Measurements from ENCODE around the gene LRRC32.
"Not testable (repeated sequence)": the region's sequence is repeated elsewhere in the genome, so short reads cannot be mapped to it uniquely, and the experiment has no call there.

The LRRC32 gene

GRCh38 chr11:76644591-76644990 is 26.0 kb downstream of the LRRC32 start:
- DNase-seq, result no peak

GRCh38 chr11:76643711-76644110 is 26.8 kb downstream of the LRRC32 start:
- DNase-seq, result not testable (repeated sequence)

DNA sequence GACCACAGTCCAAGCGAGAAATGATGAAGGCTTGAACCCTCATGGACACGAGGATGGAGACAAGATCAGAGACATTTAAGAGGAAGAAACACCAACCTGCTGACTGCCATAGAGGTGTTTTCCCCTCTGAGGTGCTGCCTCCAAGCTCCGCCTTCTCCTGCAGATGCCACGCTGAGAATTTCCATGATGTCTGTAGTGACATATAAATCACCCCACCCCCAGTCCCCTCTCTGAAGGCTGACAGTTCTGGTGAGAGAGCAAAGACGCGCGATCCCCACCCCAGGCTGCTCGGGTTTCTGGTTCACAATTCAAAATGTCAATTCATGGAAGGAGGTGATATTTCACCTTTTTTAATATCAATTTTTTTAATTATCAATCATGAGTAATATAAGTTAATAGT is 28.2 kb downstream of the LRRC32 start:
- DNase-seq, result peak in 2 of 4 experiments; percentile 22 to 36

- no peak for DNase-seq
Measured at GRCh38 chr11:76641905-76642304, 28.6 kb downstream of the LRRC32 start.

GRCh38 chr11:76640501-76640900 is 30.0 kb downstream of the LRRC32 start:
- DNase-seq, result no peak

GRCh38 chr11:76639621-76640020 is 30.9 kb downstream of the LRRC32 start:
- no peak for DNase-seq

DNA sequence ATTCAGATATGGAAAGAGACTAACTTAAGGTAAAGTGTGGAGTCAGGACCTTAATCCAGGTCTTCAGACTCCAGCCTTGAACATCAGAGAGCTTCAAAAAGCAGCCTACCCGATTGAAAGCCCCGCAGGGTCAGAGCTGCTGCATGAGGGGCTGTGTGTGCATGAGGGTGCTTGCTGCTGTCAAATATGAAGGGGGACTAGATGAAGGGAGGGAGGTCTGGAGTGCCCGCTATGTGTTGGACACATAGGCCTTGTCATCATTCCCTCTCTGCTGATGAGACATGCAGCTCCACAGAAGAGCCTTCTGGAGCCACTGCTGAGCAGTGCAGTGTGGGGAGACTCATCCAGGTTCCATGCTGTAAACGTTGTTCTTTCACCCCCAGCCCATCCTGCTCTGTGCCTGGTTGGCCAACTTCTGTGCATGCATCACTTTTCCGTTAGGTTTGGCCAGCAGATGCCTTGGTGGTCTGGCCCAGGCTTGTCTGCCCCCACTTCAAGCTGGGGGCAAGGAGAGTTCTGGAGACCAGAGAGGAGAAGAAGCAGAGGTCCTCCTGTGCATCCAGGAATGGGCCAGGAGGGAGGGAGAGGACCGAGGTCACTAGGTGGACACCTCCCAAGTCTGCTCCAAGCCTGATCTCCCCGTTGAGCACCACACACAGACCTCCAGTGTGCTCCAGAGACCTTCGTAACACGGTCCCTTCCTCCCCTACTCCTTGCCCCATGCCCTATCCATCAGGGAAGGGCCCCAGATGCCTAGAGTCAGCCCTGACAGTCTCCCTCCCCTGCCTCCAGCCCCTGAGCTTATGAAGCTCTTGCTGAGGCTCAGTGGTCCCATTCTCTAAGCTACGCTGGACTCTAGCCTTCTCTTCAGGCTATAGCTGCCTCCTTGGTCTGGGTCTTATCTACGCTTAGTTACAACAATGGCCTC is 32.0 kb downstream of the LRRC32 start:
- DNase-seq, result no peak

- no peak for DNase-seq
Measured at GRCh38 chr11:76637491-76638269, 32.9 kb downstream of the LRRC32 start.

DNA sequence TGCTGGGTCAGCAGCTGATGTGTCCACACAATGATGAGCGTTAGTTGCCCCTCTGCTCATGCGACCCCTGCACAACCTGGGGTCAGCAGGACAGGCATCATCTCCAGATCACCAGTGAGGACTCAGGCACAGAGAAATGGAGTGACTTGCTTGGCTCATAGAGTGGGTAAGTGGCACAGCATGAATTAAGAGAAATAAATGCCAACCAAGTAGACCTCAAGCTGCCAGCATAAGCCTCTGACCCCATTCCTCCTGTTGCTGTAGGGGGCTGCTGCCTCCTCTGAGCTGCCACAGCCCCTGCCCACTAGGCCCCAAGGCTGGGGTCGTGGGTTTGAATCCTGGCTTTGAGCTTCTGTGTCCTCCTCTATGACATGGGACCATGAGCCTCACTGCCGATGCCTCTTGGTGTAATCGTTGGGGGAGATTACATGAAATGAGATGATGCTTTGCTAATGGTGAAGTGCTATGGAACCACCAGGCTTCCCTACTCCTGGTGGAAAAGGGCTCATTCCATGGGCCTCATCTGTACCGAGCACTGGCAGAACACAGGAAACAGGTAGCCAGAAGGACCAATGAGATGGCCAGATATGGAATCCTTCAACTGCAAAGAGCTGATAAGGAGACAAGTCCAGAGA is 33.6 kb downstream of the LRRC32 start:
- DNase-seq, result no peak

DNA sequence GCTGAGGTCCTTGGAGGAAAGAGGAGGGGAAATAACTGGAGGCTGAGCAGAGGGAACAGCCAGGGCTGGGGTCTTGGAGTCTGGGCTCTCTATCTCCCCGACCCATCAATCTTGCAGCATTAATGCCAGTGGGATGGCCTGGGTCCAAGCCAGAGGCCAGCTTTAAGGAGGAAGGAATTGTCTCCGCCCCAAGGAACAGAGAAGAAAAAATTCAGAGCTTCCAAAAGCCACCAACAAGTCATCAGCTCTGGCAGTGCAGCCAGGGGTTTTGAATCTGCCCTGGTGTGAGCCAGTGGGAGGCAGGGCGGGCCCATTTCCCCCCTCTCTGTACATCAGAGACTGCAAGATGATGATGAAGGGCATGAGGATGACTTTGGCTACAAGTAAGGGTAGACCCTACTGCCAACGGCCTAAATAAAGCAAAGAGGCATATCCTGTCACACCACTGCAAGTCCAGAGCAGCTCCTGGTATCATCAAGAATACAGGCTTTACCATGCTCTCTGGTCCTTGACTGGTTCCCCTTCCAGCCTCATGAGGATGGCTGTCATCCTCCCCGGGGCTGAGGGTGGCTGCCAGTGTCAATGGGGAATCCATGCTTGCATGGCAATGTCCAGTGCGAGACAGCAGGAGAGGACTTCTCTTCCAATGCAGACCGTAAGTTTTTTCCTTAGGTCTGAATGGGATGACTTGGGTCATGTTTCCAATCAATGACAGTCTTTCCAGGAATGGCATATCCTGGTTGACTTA is 34.4 kb downstream of the LRRC32 start:
- no peak for DNase-seq

DNA sequence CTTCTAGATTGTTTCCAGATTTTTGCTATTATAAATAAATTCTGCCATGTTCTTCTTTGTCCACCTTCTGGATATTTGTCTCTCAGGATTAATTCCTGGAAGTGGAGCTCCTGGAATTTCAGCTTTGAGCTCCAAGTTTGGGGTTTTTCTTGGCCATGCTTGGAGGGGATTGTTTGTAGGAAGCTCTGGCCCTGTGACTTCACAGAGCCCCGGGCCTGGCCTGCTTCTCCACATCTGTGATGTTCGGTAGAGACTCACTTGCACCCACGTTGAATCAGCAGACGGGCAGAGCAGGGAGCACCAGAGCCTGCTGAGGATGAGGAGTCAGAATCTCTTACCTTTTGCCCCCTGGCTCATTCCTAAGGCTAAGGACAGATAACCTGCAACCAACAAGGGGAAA is 35.7 kb downstream of the LRRC32 start:
- DNase-seq, result no peak

DNA sequence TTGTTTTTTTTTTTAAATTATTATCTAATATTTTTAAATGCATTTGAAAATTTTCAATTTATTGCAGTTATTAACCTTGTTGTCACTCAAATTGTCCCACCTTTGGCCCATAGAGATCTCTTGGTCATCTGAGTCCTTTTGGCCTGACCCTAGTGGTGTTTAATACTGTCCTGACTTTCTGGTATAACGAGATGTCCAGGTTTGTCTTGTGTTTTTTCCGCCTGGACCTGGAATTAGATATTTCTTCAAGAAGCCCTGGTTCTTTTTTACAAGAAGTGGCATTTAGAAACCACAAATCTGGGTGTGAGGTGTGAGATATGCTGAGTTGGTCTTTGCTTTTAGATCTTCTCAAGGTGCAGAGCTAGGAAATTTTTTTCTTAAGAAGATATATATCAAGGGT is 38.1 kb downstream of the LRRC32 start:
- no peak for DNase-seq

DNA sequence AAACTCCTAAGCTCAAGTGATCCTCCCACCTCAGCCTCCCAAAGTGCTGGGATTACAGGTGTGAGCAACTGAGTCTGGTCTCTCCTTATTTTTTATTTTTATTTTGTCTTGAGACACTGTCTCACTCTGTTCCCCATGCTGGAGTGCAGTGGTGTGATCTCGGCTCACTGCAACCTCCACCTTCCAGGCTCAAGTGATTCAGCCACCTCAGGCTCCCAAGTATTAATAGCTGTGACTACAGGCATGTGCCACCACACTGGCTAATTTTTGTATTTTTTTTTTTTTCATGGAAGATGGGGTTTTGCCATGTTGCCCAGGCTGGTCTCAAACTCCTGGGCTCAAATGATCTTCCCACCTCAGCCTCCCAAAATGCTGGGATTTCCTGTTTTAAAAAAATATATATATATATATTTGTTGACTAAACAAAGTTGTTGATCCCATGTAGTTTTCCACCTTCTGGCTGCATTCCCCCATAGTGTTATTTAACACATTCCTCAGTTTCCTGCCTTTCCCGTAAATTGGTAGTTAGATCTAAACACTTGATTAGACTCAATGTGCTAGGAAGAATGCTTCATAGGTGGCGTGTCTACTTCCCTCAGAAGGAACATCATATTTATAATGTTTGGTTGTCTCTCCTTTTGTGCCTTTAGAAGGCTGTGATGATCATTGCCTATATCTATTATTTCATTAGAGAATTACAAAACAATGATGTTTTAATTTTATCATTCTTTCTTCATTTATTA is 38.8 kb downstream of the LRRC32 start:
- no peak for DNase-seq

- DNase-seq, result no peak
Measured at GRCh38 chr11:76630600-76631281, 39.8 kb downstream of the LRRC32 start.

GRCh38 chr11:76629853-76630599 is 40.5 kb downstream of the LRRC32 start:
- no peak for DNase-seq

- DNase-seq, result peak in 3 of 4 experiments; percentile 20 to 27 (median 22)
Measured at GRCh38 chr11:76629116-76629852, 41.3 kb downstream of the LRRC32 start.

- DNase-seq, result peak in 2 of 4 experiments; percentile 39 to 49
Measured at GRCh38 chr11:76628408-76628947, 42.1 kb downstream of the LRRC32 start.

GRCh38 chr11:76627606-76628005 is 42.9 kb downstream of the LRRC32 start:
- no peak for DNase-seq

- peak in 3 of 4 experiments; percentile 12 to 54 (median 46) for DNase-seq
Measured at GRCh38 chr11:76626921-76627401, 43.6 kb downstream of the LRRC32 start.

Data from activated CD4-positive, CD25-positive, alpha-beta regulatory T cell (primary cell).